SHP77 (cell line): ENCODE results near the gene GFPT2.
"Not testable (repeated sequence)": the region's sequence is repeated elsewhere in the genome, so short reads cannot be mapped to it uniquely, and the experiment has no call there.

Experiments used
- DNase-seq, 2 experiments: peaks; one replicate each; lab custom pipeline; 2025; lab: John Stamatoyannopoulos, UW

Gene GFPT2

DNA sequence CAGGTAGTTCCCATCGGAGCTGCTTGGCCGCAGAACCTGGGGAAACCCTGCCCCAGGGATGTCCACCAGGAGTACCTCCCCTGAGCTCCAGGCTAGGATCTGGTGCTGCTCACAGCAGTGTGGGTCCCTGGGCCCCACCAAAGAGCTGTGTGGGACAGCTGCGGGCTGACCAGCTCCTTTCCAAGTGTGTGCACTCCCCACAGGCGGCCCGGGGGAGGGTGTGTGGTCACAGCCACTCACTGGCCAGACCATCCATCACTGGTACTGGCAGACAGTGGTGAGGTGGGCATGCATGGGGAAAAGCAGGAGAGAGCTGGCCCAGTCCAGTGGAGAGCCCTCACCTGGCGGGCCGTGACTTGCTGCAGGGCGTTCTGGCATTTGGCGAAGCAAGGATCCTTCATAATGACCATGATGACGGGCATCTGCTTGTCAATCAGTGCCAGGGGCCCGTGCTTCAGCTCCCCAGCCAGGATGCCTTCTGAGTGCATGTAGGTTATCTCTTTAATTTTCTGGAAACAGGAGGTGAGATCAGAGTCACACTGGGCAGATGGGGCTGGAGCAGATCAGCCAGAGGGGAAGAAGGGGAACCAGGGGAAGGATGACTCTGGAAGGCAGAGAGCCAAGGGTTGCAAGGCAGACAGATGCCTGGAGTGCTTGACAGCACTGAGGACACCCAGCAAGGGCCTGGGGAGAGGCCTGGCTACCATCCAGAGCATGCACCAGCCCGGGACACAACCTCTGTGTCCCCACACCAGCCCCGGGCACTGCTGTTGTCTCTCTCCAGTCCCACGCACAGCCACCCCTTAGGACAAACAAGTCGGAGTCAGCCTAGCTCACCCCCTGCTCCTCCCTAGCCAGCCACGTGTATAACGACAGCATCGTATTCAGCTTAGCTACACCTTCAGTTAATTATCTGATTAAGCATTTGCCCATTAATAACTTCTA, 48.4 kb downstream of the GFPT2 start:
- DNase-seq = no peak

DNA sequence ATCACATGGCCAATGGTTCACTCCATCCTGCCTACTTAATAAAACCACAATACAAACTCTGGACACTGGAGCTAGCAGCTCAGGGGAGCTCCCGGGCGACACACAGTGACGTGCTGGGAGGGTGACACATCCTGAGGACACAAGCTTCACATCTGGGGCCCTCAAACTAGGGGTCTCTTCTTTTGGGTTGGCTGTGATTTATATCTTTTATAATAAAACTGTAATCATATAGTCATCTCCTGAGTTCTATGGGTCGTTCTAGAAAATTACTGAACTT, 49.2 kb downstream of the GFPT2 start:
- DNase-seq = no peak

DNA sequence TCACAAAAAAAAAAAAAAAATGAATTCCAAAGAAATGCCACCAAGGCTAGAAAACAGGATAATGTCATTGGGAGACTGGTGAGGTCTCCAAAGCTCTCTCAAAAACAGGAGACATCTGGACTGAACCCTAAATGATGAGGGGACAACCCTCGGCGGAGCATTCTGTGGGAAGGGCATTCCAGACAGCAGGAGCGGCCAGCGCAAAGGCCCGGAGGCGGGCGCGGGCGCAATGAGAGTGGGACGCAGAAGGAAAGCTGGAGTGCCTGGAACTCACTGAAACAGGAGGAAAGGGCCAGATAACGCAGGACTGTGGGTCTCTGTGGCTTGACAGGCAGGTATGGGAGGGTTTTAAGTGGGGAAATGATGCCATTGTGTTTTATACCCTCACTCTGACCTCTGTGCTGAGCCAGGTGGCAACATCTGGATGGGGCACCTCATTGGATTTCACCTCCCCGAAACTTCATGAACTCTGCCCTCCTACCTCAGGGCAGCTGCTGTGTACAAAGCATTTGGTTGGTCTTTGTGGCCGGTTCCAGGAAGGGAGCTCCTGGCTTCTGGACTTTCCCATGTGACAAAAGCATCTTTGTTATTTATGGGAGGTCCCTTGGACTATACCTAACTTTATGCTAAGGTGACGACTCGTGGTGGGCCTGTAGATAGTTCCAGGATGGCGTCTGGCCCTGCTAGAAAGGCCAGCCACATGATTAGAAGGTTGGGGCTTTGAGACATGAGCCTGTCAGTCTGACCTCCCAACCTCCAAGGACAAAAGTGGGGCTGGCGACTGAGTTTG, 49.7 kb downstream of the GFPT2 start:
- DNase-seq = no peak

DNA sequence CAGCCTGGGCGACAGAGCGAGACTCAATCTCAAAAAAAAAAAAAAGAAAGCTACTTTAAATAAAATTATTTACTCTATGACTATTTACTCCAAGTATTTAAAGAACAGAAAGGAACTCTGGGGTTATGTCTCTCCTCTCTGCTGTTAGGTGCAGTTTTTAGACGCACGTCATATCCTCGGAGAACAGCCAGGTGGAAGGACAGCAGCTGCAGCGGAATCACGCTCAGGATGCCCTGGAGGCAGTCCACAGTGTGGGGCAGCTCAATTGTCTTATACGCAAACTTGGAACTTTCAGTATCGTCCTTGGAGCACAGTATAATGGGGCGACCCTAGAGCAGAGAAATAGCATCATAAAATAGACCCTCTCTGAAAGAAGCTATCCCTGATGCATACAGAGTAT, 50.9 kb downstream of the GFPT2 start:
- peak in 1 of 2 experiments; percentile 44 for DNase-seq

DNA sequence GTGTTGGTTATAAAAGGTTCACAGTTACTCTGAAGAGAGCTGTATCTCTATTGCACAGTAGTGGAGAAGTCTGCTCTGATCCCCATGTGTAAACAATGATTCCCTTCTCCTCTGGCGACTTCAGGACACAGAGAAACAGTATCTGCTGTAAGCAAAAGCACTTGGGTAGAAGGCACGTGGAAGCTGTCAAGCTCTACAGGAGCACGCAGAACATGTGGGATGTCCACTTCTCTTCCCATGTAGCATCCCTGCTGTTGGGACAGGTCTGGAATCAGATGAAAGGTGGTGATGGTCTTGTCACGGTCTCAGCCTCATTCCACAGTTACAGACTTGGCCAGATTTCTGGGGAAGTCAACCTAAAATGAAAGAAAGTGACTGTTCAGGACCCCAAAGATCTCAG, 51.9 kb downstream of the GFPT2 start:
- DNase-seq = no peak

DNA sequence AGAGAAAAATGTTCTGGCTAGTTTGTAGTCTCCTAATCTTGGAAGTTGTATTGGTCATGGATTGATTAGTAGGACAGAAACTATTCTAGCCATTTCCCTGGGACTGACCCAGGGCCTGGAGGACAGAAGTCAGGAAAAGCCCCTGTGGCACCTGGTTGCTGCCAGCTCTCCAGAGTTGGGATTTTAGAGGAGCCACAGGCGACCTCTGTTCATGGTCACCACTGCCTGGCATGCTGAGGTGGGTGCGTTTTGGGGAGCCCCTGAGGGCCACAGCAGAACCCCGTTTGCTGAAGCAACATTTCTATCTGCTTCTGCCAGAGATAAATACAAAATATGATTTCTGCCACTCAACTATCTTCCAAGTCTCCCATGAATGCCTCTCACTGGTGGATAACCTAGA, 53.6 kb downstream of the GFPT2 start:
- no peak for DNase-seq

DNA sequence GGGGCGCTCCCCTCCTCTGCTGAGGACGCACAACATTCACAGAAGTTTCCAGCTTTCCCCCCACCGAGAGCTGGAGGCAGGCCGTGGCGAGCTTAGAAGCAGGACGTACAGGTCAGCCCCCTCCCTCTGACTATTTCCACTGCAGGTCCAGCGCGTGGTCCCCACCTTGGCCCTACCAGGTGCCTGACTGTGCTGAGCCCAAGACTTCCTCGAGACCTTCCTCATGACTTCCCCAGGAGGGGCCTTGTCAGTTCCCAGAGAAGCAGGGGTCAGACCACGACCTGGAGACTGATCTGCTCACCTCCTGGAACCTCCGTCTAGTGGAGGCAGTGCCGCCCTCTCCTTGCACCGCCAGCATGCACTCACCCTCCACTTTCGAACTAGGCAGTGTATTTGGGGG, 54.1 kb downstream of the GFPT2 start:
- DNase-seq = not testable (repeated sequence)

DNA sequence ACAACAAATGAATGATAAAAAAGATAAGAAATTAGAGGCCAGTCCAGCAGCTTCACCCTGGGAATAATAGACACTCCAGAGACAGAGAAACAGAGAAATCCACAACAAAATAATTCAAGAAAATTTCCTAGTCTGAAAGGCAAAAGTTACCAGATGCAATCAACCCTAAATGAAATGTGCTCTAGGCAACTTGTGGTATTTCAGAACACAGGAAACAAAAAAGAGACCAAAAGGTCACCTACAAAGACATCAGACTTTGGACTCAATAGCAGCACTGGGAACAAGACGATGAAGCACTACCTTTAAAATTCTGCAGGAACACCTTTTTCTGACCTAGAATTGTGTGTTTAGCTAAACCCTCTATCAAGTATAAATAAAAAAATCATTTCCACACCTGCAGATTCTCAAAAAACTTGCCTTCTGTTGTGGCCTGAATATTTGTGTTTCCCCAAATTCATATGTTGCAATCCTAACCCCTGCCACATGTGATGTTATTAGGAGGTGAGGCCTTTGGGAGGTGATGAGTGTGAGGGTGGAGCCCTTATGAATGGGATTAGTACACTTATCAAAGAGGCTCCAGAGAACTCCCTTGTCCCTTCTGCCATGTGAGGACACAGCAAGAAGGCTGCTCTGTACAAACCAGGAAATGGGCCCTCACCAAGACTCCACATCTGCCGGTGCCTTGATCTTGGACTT, 55.4 kb downstream of the GFPT2 start:
- DNase-seq = no peak

DNA sequence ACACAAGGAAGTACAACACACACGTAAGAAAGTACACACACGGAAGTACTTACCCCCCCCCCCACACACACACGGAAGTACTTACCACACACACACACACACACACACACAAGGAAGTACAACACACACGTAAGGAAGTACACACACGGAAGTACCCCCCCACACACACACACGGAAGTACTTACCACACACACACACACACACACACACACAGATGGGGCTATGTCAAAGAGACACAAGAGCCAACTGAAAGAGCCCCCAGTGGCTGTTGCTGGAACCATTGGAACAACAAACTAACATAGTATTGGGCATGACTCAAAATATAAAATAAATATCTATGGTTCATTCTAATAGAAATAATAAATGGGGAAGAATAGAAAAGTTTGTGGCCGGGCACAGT, 56.4 kb downstream of the GFPT2 start:
- DNase-seq = no peak

DNA sequence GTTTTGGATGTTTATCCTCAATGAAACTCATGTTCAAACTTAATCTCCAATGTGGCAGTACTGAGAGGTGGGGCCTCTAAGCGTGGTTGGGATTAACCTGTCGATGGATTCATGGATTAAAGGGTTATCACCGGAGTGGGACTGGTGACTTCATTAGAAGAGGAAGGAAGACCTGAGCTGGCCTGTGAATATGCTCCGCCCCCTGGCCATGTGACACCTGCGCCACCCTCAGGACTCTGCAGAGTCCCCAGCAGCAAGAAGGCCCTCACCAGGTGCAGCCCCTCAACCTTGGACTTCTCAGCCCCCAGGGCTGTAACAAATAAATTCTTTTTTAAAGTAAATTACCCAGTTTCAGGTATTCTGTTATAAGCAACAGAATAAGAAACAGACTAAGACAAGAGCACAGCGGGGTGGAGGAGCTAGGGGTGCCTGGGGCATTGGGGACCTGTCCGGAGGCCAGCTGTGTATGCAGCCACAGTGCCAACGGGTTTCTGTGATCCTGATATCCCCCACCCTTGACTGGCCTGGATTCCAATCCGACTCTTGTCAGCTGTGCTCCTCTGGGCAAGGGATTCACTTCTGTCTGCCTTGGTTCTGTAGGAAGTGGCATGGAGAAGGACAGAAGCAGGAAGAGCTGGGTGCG, 58.1 kb downstream of the GFPT2 start:
- DNase-seq = no peak

DNA sequence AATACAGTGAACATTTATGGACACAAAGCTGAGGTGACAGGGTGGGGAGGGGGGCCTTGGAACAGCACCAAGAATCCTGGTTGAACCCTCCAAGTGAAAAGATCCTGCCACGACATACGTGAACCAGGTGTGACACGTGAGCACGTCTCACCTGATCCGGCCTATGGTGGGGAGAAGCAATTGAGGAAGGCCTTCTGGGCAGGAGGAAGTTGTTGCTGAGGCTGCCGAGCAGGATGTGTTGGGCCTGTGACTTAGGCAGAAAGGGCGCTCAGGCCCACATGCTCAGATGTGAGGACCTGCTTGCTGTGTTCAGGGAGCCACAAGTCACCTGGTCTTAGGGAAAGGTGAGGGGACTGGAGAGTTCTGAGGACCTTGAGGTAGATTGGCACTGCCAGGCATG, 58.7 kb downstream of the GFPT2 start:
- DNase-seq = no peak

DNA sequence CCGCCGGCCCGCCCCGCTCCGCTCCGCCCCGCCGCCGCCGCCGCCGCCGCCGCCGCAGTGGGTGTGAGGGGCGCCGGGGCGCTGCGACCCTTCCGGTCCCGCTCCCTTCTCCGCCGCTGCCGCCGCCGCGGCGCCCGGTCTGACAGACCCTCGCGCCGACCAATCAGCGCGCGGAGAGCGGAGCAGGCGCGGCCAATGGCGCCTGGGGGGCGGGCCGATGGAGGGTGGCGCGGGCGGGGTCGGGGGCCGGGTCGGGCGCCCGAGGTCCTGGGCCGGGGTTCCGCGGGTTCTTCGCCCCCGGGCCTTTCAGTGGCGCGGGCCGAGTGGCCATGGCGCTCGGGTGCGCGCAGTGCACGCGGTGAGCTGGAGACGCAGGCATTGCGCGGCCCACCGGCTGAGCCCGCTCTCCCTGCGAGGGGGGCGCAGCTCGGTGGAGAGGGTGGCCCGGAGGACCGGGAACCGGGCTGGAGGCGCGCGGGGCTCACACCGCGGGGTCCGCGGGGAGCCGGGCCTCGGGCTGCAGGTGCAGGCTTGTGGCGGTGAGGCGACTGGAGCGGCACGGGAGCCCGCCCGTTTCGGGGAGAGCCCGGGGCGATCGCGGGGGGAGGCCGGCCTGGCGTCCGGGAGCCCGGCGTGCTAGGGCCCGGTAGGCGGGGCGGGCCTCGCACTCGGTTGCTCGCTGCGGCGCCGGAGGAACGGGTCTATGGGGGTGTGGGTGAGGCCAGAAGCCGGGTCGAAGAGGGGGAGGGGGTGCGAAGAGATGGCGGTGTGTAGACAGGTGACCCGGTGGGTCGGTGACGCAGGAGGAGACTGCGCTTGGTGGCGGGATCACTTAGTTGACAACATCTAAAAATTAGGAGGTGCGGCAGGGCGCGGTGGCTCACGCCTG, 60.9 kb downstream of the GFPT2 start, which contains the start of gene MAPK9:
MAPK9 (minus strand) TSS at position 141 of the 889 bp plus-strand sequence. CDS start 11,522 bp downstream, outside the sequence.
- DNase-seq = peak; percentile 64 to 75

DNA sequence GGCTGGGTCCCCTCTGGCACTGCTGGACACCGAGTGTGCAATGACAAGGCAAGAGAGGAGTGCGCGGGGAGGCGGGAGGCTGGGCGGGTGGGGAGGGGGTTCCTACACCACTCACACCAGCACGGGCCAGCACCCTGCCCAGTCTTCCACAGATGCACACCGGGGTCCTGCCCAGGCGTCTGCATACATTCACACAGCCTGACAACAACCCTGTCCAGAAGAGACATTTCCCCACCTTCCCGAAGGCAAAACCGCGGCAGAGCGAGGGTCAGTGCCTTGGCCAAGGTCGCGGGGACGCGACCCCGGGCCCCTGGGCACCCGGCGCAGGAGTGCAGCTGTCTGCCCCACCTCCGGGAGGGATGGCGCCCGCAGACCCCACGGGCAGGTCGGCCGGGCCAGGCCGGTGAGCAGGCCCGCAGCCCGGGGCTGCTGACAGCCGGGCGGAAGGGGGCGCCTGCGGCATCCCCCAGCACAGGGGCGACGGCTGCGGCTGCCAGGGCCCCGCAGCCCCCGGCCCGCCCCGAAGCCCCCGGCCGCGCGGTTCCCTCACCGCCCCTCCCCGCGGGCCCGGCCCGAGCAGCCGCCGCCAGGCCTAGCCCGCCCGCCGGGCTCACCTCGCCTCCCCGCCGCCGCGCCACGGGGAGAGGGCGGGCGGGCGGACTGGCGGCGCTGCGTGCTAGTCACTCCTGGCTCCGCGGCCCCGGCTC, 61.7 kb downstream of the GFPT2 start:
- no peak for DNase-seq

DNA sequence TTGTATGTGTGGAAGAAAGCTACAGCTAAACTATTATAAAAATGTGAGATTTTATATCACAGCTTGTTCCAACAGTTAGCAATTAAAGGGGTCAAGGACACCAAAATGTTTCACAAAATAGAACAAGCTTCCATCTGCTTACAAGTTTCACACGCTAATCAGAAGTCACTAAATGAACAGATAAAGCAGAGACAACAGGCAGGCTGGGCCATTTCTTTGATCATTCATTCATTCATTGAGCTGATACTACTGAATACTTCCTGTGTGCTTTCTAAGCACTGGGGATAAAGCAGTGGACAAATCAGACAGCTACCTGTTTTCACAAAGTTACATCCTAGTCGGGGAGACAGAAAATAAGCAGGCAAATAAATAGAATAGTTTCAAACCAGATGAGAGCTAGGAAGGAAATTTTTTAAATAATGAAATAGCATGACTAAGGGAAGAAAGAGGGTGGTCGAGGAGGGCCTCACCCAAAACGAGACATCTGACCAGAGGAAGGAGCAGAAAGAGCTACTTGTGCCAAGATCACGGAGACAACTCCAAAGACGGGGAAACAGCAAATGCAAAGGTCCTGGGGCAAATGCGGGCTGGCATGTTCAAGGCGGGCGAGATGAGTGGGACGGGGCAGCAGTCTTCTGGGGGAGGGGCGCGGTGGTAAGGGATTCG, 62.4 kb downstream of the GFPT2 start:
- no peak for DNase-seq

DNA sequence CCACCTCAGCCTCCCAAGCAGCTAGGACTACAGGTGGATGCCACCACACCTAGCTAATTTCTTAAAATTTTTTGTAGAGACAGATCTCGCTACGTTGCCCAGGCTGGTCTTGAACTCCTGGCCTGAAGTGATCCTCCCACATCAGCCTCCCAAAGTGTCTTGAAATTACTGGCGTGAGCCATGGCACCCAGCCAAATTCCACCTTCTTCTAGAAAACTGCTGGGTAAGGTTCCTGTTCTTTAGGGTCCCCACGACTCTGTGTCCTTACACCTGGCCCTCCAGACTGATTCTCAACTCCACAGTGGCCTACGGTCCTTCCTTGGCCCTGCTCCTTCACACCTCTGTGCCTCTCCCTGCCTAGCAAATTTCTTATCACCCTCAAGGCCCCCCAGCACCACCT, 63.2 kb downstream of the GFPT2 start:
- DNase-seq = no peak

DNA sequence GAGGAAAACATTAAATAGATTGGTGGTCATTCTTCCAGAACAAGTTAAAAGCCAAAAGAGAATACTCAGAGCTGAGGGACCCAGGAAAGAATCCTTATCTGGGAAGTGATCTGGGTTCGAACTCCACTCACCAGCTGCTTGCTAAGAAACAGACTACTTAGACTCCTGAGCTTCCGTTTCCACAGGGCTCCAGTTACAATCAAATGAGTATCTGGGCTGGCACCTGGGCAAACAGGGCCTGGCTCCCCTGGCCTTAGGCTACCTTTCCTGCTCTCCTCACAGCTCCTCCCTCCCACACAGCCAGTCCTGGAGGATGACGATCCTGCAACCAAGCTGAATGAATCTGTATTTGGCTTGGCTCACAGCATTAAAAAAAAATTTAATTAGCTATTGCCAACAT, 63.7 kb downstream of the GFPT2 start:
- DNase-seq = no peak

DNA sequence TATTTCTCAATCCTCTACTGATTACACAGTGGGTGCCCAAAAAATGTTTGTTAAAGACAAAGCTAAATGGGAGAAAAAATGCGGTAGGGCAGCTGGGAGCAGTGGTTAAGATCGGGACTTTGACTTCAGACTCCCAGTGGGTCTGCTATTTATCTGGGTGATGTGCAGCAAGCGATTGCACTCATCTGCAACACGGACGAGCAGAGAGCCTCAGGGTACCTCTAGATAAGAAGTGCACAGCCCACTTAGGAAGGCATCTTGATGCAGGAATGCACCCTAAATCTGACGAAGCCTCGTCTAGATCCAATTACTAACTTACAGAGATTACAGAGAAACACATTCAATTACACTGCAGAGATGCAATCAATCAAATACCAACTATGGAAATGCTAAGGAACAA, 65.3 kb downstream of the GFPT2 start:
- DNase-seq = no peak

DNA sequence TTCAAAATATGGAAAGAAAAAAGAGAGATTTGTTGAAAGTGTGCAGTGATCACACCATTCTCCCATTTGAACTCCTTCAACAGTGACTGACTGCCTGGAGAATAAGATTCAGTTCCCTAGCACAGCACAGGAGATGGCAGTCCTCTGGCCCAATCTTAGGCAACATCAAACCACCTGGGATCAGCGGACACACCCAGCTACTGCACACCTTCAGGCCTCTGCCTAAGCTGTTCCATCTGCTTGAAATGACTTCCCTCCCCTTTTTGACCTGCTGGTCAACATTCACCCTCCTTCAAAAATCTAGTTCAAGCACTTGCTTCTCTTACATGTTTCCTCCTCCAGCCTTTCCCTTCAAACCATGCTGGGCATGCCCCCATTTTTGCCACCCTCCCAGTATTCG, 65.7 kb downstream of the GFPT2 start:
- DNase-seq = no peak

DNA sequence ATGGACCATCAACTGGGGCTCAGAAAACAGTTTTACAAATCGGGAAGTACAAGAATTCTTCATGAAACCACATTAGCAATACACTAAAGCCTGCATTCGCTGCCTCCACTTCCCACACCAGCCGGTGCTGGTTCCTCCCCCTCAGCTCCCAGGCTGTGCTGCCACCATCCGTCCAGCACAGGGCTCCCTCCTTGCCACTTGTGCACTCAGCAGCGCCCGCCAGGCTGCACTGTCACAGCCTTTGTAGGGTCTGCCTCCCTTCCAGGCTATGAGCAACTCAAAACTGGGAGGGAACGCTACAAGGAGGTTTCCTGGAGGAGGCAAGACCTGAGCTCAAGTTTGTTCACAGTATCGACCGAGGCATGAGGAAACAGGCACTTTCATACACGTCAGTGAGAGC, 69.0 kb downstream of the GFPT2 start:
- no peak for DNase-seq

DNA sequence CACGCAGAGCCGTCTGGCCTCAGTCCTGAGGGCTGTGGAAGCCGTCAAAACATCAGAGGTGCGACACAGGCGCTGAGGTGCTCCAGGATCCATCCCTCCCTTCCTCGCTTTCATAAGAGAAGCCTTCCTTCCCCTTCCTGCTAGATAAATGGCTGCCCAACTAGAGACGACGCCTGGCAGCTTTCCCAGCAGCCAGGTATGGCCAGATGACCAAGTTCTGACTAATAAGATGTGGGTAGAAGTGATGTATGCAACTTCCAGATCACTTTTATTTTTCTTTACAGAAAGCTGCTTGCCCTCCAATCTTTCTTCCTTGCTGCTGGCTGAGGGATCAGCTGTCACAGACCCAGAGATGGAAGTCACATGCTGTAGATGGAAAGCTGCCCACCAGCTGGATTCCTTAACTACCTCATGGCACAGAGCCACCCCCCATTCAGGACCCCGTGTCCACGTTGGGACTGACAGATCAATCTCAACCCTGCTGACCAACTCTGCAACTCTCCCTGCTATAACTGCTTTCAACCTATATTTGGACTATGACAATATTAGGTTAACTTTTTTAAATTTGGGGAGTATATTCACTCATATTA, 70.0 kb downstream of the GFPT2 start:
- DNase-seq = no peak
